GM18498 (cell line): ENCODE data around the gene RRBP1.

ENCODE experiments used
- ATAC-seq: cut with Tn5 transposase; IDR thresholded peaks from one replicate; pipeline ENCODE4 v1.9.1; 2021; ENCODE audit warnings: mild to moderate bottlenecking, moderate library complexity; ENCODE audit not compliant: unreplicated experiment

RRBP1 gene

GRCh38 chr20:17625246-17626051 is 56.6 kb downstream of the RRBP1 start:
- ATAC-seq: no peak

GRCh38 chr20:17624551-17625245 is 57.3 kb downstream of the RRBP1 start:
- no peak for ATAC-seq

DNA sequence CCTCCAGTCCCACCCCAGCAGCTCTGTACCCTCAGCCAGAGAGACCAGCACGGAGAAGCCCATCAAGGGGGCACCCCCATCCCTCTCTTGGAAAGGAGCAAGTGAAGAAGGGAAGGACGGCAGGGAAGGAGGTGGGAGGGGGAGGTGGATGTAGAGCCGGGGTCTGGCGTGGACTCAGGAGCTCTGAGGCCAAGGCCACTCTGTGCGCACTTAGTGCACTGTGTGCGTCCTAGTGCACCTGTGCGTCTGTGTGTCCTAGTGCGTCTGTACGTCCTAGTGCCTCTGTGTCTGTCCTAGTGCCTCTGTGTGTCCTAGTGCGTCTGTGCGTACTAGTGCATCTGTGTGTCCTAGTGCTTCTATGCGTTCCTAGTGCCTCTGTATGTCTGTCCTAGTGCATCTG is 58.0 kb downstream of the RRBP1 start:
- no peak for ATAC-seq

- no peak for ATAC-seq
These were observed 59.1 kb downstream of the RRBP1 start for GRCh38 chr20:17622851-17623508.

- no peak for ATAC-seq
These were observed 59.8 kb downstream of the RRBP1 start for GRCh38 chr20:17622086-17622850.

- ATAC-seq: no peak
These were observed 60.6 kb downstream of the RRBP1 start for GRCh38 chr20:17621229-17621968.

DNA sequence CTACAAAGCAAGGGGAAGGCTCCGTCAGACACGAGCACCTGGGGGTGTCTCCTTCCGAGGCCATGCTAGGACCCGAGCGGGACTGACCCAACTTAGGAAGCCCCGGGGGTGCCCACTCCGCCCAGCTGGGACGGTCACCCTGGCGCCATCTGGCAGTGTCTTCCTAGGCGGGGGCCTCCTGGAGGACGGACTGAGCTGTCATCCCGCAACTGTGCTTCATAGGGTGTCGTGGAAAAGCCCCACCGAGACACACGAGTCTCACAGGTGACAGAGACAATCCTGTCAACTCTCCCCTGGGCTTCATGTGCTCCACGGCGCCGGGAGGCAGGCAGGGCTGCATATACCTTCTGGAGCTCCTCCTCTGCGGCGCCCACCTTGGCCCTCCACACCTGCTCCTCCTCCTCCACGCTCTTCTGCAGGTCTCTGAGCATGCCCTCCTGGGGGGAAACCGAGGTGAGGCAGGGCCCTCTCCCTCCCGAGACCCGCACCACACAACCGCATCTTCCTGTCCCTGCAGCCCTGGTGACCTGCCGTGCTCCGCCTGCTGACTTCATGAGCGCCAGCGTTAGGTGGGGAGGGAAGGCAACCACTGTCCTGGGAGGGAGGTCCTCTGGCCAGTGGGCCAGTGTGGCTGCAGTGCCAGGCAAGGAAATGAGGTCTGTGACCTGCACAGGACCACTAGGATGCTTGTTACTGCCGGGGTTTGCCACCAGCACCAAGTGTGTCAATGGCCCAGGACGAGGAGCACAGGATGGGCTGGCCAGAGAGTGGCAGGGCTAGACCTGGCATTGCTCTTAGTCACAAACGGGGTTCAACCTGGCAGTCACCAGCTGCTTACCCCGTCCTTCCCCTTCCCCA is 61.4 kb downstream of the RRBP1 start:
- no peak for ATAC-seq

DNA sequence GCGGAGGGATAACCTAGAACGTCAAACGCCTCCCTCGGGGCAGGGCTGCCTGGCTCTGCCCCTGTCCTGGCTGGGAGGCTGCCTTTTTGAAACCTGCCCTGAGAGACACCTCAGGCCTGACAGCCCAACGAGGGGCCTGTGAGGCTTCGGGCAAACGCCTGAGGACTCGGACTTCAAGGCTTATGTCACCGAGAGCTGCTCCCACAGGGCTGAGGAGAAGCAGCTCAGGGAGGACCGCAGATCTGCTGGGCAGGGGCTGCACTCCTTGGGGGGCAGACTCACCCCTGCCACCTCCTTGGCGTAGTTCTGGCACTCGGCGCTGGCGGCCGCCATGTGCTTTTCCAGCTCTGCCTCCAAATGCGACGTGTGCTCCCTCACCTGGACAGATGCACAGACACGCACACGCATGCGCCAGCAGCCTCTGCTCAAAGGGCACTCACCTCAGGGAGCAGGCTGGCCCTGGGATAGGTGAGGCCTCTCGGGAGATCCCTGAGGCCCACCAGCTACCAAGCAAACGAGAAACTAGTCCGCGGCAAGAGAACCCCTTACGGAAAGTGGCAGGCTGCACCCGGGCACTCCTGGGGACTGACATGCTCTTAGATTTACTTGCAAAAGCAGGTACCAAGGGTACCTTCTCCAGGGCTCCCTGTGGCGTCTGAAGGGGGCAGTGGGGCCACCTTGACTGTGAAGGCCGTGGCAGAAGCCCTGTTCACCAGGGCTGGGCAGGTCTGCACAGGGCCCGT is 62.5 kb downstream of the RRBP1 start:
- no peak for ATAC-seq

GRCh38 chr20:17618673-17619013 is 63.4 kb downstream of the RRBP1 start:
- ATAC-seq: no peak

DNA sequence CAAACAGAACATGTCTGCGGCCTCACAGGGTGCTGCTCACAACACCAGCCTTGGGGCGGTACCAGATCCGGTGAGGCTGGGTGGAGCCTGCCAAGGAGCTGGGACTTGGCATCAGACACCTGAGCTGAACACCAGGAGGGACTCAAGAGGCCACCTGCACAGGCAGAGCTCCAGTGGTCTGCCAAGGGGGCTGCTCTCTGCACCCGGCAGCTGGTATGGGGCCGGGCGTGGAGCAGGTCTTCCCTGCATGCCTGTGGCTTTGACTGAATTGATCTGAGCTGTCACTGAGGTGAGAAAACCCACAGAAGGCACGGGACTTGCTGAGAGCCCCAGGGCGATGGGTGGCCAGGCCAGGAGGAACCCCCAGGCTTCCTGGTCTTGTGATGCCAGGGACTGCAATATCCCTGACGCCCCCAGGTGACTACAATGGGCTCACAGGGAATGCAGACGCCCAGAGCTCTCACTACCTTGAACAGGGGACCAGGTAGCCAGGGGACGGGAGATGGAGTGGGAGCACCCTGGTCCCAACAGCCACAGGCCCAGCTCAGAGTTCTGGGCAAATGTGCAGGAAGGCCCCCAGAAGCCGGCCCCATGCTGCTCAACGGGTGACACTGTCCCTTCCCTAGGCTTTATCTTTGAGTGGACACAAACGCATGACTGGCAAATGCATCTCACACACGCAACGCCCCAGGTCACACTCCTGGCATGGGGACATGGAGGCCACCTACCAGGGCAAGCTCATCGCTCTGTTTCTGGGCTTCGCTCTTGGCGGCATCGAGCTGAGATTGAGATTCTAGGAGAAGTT is 64.0 kb downstream of the RRBP1 start:
- ATAC-seq: no peak

DNA sequence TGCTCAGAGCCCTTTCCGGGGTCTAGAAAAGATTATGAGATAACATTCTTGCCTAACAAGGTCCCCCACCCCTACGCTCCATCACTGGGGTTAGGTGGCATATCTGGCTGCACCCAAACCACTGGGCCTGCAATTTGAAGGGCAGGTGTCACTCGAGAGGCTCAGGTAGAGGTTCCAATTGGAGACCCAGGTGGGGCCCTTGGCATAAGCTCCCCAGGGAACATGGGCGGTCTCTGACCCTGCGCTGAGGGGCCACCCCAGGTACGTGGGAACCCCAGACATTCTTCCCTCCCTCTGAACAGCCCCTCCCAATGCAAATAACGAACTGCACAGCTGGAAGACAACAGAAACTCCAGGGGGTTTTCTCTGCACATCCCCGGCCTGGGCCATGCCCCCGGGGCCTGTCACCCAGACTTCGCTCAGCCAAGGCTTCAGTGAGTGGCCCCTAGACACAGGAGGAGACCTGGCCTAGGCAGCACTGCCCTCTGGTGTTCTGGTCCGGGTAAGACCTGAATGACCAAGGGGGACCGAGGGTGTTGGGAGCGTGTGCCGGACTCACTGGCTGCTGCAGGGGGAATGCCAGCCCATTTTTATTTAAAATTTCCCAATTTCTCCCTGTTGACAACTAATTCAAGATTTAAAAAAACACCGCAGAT is 64.7 kb downstream of the RRBP1 start:
- no peak for ATAC-seq

DNA sequence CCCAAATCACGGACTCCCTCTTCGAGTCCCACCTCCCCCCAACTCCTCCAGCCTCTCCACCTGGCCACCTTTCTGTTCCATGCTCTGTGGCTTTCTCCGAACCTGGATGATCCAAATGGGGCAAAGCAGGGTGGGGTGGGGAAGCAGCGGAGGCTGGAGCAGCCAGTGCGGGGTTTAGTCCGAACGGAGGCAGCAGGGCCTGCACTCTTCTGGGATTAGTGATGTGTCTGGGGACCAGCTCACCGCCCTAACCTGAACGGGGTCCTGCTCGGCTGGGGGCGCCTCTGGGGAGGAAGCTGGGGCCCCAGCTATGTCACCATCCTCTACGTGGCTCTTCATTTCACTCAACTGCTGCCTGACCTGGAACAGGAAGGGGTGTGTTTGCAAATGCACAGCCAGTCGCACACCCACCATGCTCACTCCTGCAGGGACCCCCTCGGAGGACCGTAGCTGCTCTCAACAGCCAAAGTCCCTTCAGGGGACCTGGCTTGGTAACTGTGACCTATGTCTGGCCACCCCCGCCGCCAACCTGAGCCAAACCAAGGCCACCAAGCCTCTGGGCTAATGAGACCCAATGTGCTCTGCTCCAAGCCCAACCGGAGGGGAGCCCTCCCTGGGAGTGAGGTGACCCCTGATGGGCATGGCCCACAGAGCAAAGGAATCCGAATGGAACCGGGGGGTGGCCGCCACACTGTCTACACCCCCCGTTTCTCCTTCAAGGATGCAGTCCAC is 65.4 kb downstream of the RRBP1 start:
- ATAC-seq: no peak

- no peak for ATAC-seq
These were observed 66.2 kb downstream of the RRBP1 start for GRCh38 chr20:17615645-17616479.

DNA sequence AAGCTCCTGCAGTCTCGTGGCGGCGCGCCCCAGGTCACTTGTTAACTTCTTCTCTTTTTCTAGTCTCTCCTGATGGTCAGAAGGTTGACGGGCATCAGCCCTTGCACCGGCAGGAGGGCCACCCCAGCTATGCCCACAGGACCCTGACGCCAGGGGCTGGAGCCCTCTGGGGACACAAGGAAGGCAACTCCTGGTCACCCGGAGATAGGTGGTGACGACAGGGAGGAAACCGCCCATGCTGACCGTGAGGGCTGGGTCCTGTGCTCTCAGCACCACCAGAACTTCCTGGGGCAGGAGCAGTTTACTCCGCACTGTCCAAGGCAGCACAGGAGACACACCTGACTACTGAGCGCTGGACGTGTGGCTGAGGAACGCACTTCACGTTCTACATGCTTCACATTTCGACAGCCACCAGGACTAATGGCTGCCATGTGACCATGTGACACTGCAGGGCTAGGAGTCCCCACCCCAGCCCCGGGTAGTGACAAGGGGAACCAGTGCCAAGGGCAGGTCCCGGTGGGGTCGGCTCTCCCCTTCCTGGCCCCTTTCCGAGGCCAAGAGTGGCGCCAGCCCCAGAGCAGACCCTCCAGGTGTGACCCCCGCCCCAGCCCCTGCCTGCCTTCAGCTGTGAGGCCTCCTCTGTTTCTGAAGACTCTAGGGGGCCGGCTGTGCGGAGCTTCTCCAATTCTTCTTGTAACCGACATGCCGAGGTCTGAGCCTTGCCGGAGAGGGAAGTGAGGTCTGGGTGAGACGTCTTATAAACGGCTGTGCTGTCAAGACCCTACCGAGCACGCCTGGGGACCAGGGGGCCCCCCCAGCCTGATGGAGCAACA is 67.0 kb downstream of the RRBP1 start:
- no peak for ATAC-seq

GRCh38 chr20:17614176-17614811 is 67.7 kb downstream of the RRBP1 start:
- no peak for ATAC-seq
